ENCODE results near the gene AGAP3. TPM values are rescaled to one million over a fixed set of nuclear protein-coding genes. Genes with fewer than 3 reads are reported as not detected.

The AGAP3 gene
- total RNA-seq, 1 donor from 2014 or later, result 156 TPM

DNA sequence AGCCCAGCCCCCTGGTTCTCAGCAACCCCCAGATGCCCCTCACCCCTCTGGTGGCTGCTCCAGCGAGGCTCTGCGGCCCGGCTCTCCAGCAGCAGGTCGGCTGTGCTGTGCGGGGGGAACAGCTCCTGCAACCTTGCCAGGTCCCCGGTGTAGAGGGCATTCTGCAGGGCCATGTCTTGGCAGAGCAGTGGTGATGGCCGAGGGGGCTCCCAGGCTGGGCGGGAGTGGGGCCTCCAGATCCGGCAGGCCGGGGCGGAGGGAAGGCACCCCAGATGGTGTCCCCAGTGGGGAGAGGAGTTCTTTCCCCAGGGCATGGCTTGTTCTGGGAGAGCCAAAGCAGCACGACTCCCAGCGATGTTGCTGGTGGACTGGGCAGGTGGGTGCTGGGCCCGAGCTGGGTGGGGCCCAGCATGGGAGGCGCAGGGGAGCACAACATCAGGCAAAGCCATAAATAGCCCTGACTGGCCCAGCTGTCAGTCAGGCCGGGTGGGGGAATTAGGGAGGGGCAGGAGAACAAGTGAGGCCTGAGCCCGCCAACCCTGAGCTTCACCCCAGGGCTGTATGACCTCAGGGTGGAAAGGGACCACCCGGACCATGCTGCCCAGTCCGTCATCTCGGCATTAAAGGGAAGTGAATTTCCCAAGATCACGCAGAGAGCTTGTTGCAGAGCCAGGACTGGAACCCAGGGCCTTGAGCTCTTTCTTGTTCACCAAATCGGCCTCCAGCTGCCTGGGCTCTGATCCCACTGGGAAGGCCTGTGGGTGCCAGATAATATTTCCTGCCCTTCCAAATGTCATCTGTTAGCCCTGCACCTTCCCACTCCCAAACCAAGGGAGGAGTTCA is 101.4 kb downstream of the AGAP3 start:
- Histone ChIP-seq H4K20me1 (ENCODE audit: insufficient read depth, low read length) (no peaks in the 10 kb centered on the region), H3K27me3 (ENCODE audit: insufficient read depth, low read length) (peaks cover 18% of the 10 kb centered on the region), H2AFZ (ENCODE audit: low read depth, low read length) (no peak overlapping the region), H3K36me3 (ENCODE audit: insufficient read depth, low read length) (no peaks in the 10 kb centered on the region), H3K9me3 (ENCODE audit: insufficient read depth, low read depth, low read length) (no peaks in the 10 kb centered on the region), H3K4me2 (ENCODE audit: low read length) (no peak overlapping the region), H3K79me2 (ENCODE audit: insufficient read depth, low read length) (no peaks in the 10 kb centered on the region), H3K9ac (ENCODE audit: low read length) (no peak overlapping the region), H3K27ac (ENCODE audit: low read depth, low read length) (no peak overlapping the region), H3K4me1 (ENCODE audit: insufficient read depth, low read length) (no peaks in the 10 kb centered on the region), H3K4me3 (ENCODE audit: insufficient read depth, low read depth, low read length) (no peak overlapping the region)
- Mint-ChIP-seq H3K4me1 (ENCODE audit: low read depth, unreplicated experiment) (no peaks in the 10 kb centered on the region), H3K36me3 (ENCODE audit: low read depth, unreplicated experiment) (peaks cover 2% of the 10 kb centered on the region), H3K4me3 (ENCODE audit: unreplicated experiment) (no peak overlapping the region), H3K9me3 (ENCODE audit: unreplicated experiment) (peaks cover 6% of the 10 kb centered on the region), H3K27me3 (ENCODE audit: low read depth, unreplicated experiment) (peaks cover 47% of the 10 kb centered on the region), H3K27ac (ENCODE audit: unreplicated experiment) (no peak overlapping the region)
- no peak for FAIRE-seq
- DNase-seq (ENCODE audit: low read depth), result no peak
- TF ChIP-seq EZH2 (IDR thresholded peaks at IDR 0.05; ENCODE audit: insufficient read depth, low read length), result no peak
- TF ChIP-seq, protein P1, sequence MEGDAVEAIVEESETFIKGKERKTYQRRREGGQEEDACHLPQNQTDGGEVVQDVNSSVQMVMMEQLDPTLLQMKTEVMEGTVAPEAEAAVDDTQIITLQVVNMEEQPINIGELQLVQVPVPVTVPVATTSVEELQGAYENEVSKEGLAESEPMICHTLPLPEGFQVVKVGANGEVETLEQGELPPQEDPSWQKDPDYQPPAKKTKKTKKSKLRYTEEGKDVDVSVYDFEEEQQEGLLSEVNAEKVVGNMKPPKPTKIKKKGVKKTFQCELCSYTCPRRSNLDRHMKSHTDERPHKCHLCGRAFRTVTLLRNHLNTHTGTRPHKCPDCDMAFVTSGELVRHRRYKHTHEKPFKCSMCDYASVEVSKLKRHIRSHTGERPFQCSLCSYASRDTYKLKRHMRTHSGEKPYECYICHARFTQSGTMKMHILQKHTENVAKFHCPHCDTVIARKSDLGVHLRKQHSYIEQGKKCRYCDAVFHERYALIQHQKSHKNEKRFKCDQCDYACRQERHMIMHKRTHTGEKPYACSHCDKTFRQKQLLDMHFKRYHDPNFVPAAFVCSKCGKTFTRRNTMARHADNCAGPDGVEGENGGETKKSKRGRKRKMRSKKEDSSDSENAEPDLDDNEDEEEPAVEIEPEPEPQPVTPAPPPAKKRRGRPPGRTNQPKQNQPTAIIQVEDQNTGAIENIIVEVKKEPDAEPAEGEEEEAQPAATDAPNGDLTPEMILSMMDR (IDR thresholded peaks at IDR 0.05; ENCODE audit: insufficient read depth, low read depth, low read length), result no peak

GRCh38 chr7:151188252-151188542 is 101.9 kb downstream of the AGAP3 start:
- no peak overlapping the region for H2AFZ ChIP-seq (ENCODE audit: low read depth, low read length)
- H3K27ac Mint-ChIP-seq (ENCODE audit: unreplicated experiment), result no peak overlapping the region
- H3K27me3 ChIP-seq (ENCODE audit: insufficient read depth, low read length), result peaks cover 16% of the 10 kb centered on the region
- H3K27me3 Mint-ChIP-seq (ENCODE audit: low read depth, unreplicated experiment), result peaks cover 41% of the 10 kb centered on the region
- H3K4me3 Mint-ChIP-seq (ENCODE audit: unreplicated experiment), result no peak overlapping the region
- H4K20me1 ChIP-seq (ENCODE audit: insufficient read depth, low read length), result no peaks in the 10 kb centered on the region
- no peak overlapping the region for H3K27ac ChIP-seq (ENCODE audit: low read depth, low read length)
- H3K9me3 Mint-ChIP-seq (ENCODE audit: unreplicated experiment), result peaks cover 6% of the 10 kb centered on the region
- H3K9me3 ChIP-seq (ENCODE audit: insufficient read depth, low read depth, low read length), result no peaks in the 10 kb centered on the region
- H3K79me2 ChIP-seq (ENCODE audit: insufficient read depth, low read length), result no peaks in the 10 kb centered on the region
- DNase-seq (ENCODE audit: low read depth), result no peak
- H3K36me3 ChIP-seq (ENCODE audit: insufficient read depth, low read length), result no peaks in the 10 kb centered on the region
- no peak overlapping the region for H3K4me2 ChIP-seq (ENCODE audit: low read length)
- H3K4me1 ChIP-seq (ENCODE audit: insufficient read depth, low read length), result no peaks in the 10 kb centered on the region
- TF ChIP-seq EZH2 (IDR thresholded peaks at IDR 0.05; ENCODE audit: insufficient read depth, low read length), result no peak
- TF ChIP-seq, protein P1 (IDR thresholded peaks at IDR 0.05; ENCODE audit: insufficient read depth, low read depth, low read length), result no peak
- H3K9ac ChIP-seq (ENCODE audit: low read length), result no peak overlapping the region
- no peaks in the 10 kb centered on the region for H3K4me1 Mint-ChIP-seq (ENCODE audit: low read depth, unreplicated experiment)
- H3K36me3 Mint-ChIP-seq (ENCODE audit: low read depth, unreplicated experiment), result peaks cover 2% of the 10 kb centered on the region
- H3K4me3 ChIP-seq (ENCODE audit: insufficient read depth, low read depth, low read length), result no peak overlapping the region
- FAIRE-seq, result no peak

GRCh38 chr7:151189038-151189437 is 102.8 kb downstream of the AGAP3 start:
- Histone ChIP-seq H3K4me2 (ENCODE audit: low read length) (no peak overlapping the region), H3K27ac (ENCODE audit: low read depth, low read length) (no peak overlapping the region), H3K27me3 (ENCODE audit: insufficient read depth, low read length) (peaks cover 16% of the 10 kb centered on the region), H3K9me3 (ENCODE audit: insufficient read depth, low read depth, low read length) (no peaks in the 10 kb centered on the region), H3K4me3 (ENCODE audit: insufficient read depth, low read depth, low read length) (no peak overlapping the region), H2AFZ (ENCODE audit: low read depth, low read length) (no peak overlapping the region), H3K79me2 (ENCODE audit: insufficient read depth, low read length) (no peaks in the 10 kb centered on the region), H4K20me1 (ENCODE audit: insufficient read depth, low read length) (no peaks in the 10 kb centered on the region), H3K36me3 (ENCODE audit: insufficient read depth, low read length) (no peaks in the 10 kb centered on the region), H3K9ac (ENCODE audit: low read length) (no peak overlapping the region), H3K4me1 (ENCODE audit: insufficient read depth, low read length) (no peaks in the 10 kb centered on the region)
- DNase-seq (ENCODE audit: low read depth), result no peak
- no peak for FAIRE-seq
- Mint-ChIP-seq H3K27me3 (ENCODE audit: low read depth, unreplicated experiment) (peaks cover 45% of the 10 kb centered on the region), H3K4me3 (ENCODE audit: unreplicated experiment) (no peak overlapping the region), H3K4me1 (ENCODE audit: low read depth, unreplicated experiment) (no peaks in the 10 kb centered on the region), H3K27ac (ENCODE audit: unreplicated experiment) (no peak overlapping the region), H3K9me3 (ENCODE audit: unreplicated experiment) (peaks cover 6% of the 10 kb centered on the region), H3K36me3 (ENCODE audit: low read depth, unreplicated experiment) (peaks cover 2% of the 10 kb centered on the region)
- no peak for TF ChIP-seq EZH2 (IDR thresholded peaks at IDR 0.05; ENCODE audit: insufficient read depth, low read length)
- TF ChIP-seq, protein P1 (IDR thresholded peaks at IDR 0.05; ENCODE audit: insufficient read depth, low read depth, low read length), result no peak

Data from astrocyte (in vitro differentiated cells and primary cell).